ENCODE data around the gene SRPRB. TPM values are rescaled to one million over a fixed set of nuclear protein-coding genes. Genes with fewer than 3 reads are reported as not detected.

Gene SRPRB
- total and polyA plus RNA-seq, 9 of the 15 experiments (the other 6 are each of a cell fraction or from before 2014, with no cell fraction given) = 29.5 to 66.0 (median 41.4) TPM

DNA sequence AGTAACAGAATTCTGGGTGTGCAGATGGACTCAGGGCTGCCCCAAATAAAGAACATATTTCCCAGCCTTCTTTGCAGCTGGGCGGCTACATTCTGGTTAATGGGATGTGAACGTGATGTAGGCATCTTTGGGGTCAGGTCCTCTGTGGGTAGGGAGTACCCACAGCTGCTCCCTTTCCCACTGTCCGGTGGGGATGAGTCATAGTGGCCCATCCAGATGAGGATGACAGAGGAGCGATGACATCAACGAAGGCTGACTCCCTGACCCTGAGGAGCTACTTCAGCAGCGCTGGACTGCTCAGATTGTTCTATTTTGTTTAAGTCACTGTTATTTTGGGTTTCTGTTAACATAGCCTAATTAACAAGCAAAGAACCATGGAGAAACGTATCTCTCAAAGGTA lies 38.0 kb downstream of the SRPRB start (continued):
- TF ChIP-seq DMBX1 (CRISPR knock-in tag; IDR thresholded peaks at IDR 0.05; ENCODE audit: borderline replicate concordance) (no peak), KLF13 (tag; IDR thresholded peaks at IDR 0.05; ENCODE audit: borderline replicate concordance, low read depth) (no peak), OTX1 (CRISPR knock-in tag; IDR thresholded peaks at IDR 0.05) (no peak), PHF8 (IDR thresholded peaks at IDR 0.05; ENCODE audit: borderline replicate concordance, low read length) (no peak), TOE1 (IDR thresholded peaks at IDR 0.05; ENCODE audit: borderline replicate concordance) (no peak), TOE1 (CRISPR knock-in tag; IDR thresholded peaks at IDR 0.05; ENCODE audit: borderline replicate concordance, low read depth) (no peak)
- TF ChIP-seq, protein P1, sequence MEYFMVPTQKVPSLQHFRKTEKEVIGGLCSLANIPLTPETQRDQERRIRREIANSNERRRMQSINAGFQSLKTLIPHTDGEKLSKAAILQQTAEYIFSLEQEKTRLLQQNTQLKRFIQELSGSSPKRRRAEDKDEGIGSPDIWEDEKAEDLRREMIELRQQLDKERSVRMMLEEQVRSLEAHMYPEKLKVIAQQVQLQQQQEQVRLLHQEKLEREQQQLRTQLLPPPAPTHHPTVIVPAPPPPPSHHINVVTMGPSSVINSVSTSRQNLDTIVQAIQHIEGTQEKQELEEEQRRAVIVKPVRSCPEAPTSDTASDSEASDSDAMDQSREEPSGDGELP (CRISPR knock-in tag; IDR thresholded peaks at IDR 0.05; ENCODE audit: borderline replicate concordance) = peak; percentile 49; the same call in 1 of the 2 replicates
- TF ChIP-seq, protein P2, sequence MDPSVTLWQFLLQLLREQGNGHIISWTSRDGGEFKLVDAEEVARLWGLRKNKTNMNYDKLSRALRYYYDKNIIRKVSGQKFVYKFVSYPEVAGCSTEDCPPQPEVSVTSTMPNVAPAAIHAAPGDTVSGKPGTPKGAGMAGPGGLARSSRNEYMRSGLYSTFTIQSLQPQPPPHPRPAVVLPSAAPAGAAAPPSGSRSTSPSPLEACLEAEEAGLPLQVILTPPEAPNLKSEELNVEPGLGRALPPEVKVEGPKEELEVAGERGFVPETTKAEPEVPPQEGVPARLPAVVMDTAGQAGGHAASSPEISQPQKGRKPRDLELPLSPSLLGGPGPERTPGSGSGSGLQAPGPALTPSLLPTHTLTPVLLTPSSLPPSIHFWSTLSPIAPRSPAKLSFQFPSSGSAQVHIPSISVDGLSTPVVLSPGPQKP (CRISPR knock-in tag; IDR thresholded peaks at IDR 0.05) = no peak
- TF ChIP-seq, protein P3, sequence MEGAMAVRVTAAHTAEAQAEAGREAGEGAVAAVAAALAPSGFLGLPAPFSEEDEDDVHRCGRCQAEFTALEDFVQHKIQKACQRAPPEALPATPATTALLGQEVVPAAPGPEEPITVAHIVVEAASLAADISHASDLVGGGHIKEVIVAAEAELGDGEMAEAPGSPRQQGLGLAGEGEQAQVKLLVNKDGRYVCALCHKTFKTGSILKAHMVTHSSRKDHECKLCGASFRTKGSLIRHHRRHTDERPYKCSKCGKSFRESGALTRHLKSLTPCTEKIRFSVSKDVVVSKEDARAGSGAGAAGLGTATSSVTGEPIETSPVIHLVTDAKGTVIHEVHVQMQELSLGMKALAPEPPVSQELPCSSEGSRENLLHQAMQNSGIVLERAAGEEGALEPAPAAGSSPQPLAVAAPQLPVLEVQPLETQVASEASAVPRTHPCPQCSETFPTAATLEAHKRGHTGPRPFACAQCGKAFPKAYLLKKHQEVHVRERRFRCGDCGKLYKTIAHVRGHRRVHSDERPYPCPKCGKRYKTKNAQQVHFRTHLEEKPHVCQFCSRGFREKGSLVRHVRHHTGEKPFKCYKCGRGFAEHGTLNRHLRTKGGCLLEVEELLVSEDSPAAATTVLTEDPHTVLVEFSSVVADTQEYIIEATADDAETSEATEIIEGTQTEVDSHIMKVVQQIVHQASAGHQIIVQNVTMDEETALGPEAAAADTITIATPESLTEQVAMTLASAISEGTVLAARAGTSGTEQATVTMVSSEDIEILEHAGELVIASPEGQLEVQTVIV (CRISPR knock-in tag; IDR thresholded peaks at IDR 0.05; ENCODE audit: borderline replicate concordance) = no peak
